BLaER1 (cell line): Measurements from ENCODE around the gene CITED2.

ENCODE experiments used
- H3K27ac ChIP-seq: shearing (Covaris generic); formaldehyde crosslinking; 2 replicates; pipeline ENCODE4 v1.8.1; 2022
- H3K27me3 ChIP-seq: shearing (Covaris generic); formaldehyde crosslinking; 2 replicates; pipeline ENCODE4 v1.8.1; 2022
- H3K36me3 ChIP-seq: shearing (Covaris generic); formaldehyde crosslinking; 2 replicates; pipeline ENCODE4 v1.8.1; 2022
- H3K4me1 ChIP-seq: shearing (Covaris generic); formaldehyde crosslinking; 2 replicates; pipeline ENCODE4 v1.8.1; 2022
- H3K4me2 ChIP-seq: shearing (Covaris generic); formaldehyde crosslinking; 2 replicates; pipeline ENCODE4 v1.8.1; 2022
- H3K4me3 ChIP-seq: shearing (Covaris generic); formaldehyde crosslinking; 2 replicates; pipeline ENCODE4 v1.8.1; 2022
- H3K9ac ChIP-seq: shearing (Covaris generic); formaldehyde crosslinking; 2 replicates; pipeline ENCODE4 v1.8.1; 2022
- H3K9me3 ChIP-seq: shearing (Covaris generic); formaldehyde crosslinking; 2 replicates; pipeline ENCODE4 v1.8.1; 2022
- H4K20me1 ChIP-seq: shearing (Covaris generic); formaldehyde crosslinking; 2 replicates; pipeline ENCODE4 v1.8.1; 2022
- Cebpa-rat ChIP-seq: shearing (Covaris generic); IDR thresholded peaks from 2 replicates; pipeline ENCODE4 v1.8.1; 2022

The CITED2 gene

GRCh38 chr6:139386404-139386803 is 12.0 kb upstream of the CITED2 start:
- H3K27me3 ChIP-seq: no peaks in the 10 kb centered on the region
- no peaks in the 10 kb centered on the region for H4K20me1 ChIP-seq
- no peak overlapping the region for H3K4me2 ChIP-seq
- no peak for TF ChIP-seq Cebpa-rat
- H3K9ac ChIP-seq: no peak overlapping the region
- no peaks in the 10 kb centered on the region for H3K4me1 ChIP-seq
- peaks cover 7% of the 10 kb centered on the region; the same call in 1 of the 2 replicates for H3K9me3 ChIP-seq
- no peak overlapping the region for H3K27ac ChIP-seq
- H3K4me3 ChIP-seq: no peak overlapping the region
- H3K36me3 ChIP-seq: no peaks in the 10 kb centered on the region

GRCh38 chr6:139381216-139381865 is 6.9 kb upstream of the CITED2 start:
- H3K9ac ChIP-seq: no peak overlapping the region
- no peaks in the 10 kb centered on the region for H3K27me3 ChIP-seq
- no peak for TF ChIP-seq Cebpa-rat
- H3K27ac ChIP-seq: no peak overlapping the region
- H3K4me2 ChIP-seq: no peak overlapping the region
- no peaks in the 10 kb centered on the region for H3K36me3 ChIP-seq
- peaks cover 7% of the 10 kb centered on the region; the same call in 1 of the 2 replicates for H3K9me3 ChIP-seq
- H3K4me1 ChIP-seq: peaks cover 12% of the 10 kb centered on the region
- no peaks in the 10 kb centered on the region for H4K20me1 ChIP-seq
- H3K4me3 ChIP-seq: no peak overlapping the region

- H3K4me1 ChIP-seq: peaks cover 14% of the 10 kb centered on the region
- H3K4me3 ChIP-seq: no peak overlapping the region
- H3K4me2 ChIP-seq: no peak overlapping the region
- H3K36me3 ChIP-seq: no peaks in the 10 kb centered on the region
- H4K20me1 ChIP-seq: no peaks in the 10 kb centered on the region
- H3K9me3 ChIP-seq: peaks cover 7% of the 10 kb centered on the region; the same call in 1 of the 2 replicates
- H3K27ac ChIP-seq: no peak overlapping the region
- no peak for TF ChIP-seq Cebpa-rat
- H3K27me3 ChIP-seq: no peaks in the 10 kb centered on the region
- H3K9ac ChIP-seq: no peak overlapping the region
Observed at GRCh38 chr6:139380611-139381010, 6.2 kb upstream of the CITED2 start.

GRCh38 chr6:139380168-139380567 is 5.7 kb upstream of the CITED2 start:
- Histone ChIP-seq H4K20me1 (no peaks in the 10 kb centered on the region), H3K27ac (no peak overlapping the region), H3K9ac (no peak overlapping the region), H3K9me3 (peaks cover 7% of the 10 kb centered on the region; the same call in 1 of the 2 replicates), H3K4me1 (peaks cover 14% of the 10 kb centered on the region), H3K4me3 (no peak overlapping the region), H3K27me3 (no peaks in the 10 kb centered on the region), H3K4me2 (no peak overlapping the region), H3K36me3 (no peaks in the 10 kb centered on the region)
- TF ChIP-seq Cebpa-rat: no peak

GRCh38 chr6:139378882-139379341 is 4.5 kb upstream of the CITED2 start:
- peaks cover 14% of the 10 kb centered on the region for H3K4me1 ChIP-seq
- no peaks in the 10 kb centered on the region for H3K27me3 ChIP-seq
- TF ChIP-seq Cebpa-rat: no peak
- no peaks in the 10 kb centered on the region for H3K36me3 ChIP-seq
- H3K27ac ChIP-seq: no peak overlapping the region
- no peak overlapping the region for H3K4me2 ChIP-seq
- H4K20me1 ChIP-seq: peaks cover 3% of the 10 kb centered on the region
- peaks cover 7% of the 10 kb centered on the region; the same call in 1 of the 2 replicates for H3K9me3 ChIP-seq
- H3K9ac ChIP-seq: no peak overlapping the region
- no peak overlapping the region for H3K4me3 ChIP-seq

- Histone ChIP-seq H3K4me3 (no peak overlapping the region), H3K36me3 (peaks cover 3% of the 10 kb centered on the region; the same call in 1 of the 2 replicates), H3K4me1 (peaks cover 14% of the 10 kb centered on the region), H3K4me2 (no peak overlapping the region), H3K9ac (no peak overlapping the region), H4K20me1 (peaks cover 10% of the 10 kb centered on the region), H3K27ac (no peak overlapping the region), H3K27me3 (no peaks in the 10 kb centered on the region), H3K9me3 (peaks cover 7% of the 10 kb centered on the region; the same call in 1 of the 2 replicates)
- no peak for TF ChIP-seq Cebpa-rat
Observed at GRCh38 chr6:139378226-139378625, 3.8 kb upstream of the CITED2 start.

- Histone ChIP-seq H3K9ac (peak overlapping the region; percentile 92; the same call in 1 of the 2 replicates), H3K36me3 (peaks cover 7% of the 10 kb centered on the region; the same call in 1 of the 2 replicates), H3K4me1 (peaks cover 19% of the 10 kb centered on the region), H3K27ac (peak overlapping the region; percentile 98), H3K4me3 (peak overlapping the region; percentile 82), H3K27me3 (no peaks in the 10 kb centered on the region), H3K9me3 (no peaks in the 10 kb centered on the region), H4K20me1 (peaks cover 24% of the 10 kb centered on the region), H3K4me2 (peak overlapping the region; percentile 88)
- no peak for TF ChIP-seq Cebpa-rat
Observed at GRCh38 chr6:139376604-139377218, 2.3 kb upstream of the CITED2 start.

- no peaks in the 10 kb centered on the region for H3K27me3 ChIP-seq
- peak overlapping the region; percentile 98 for H3K27ac ChIP-seq
- peak overlapping the region; percentile 92 for H3K9ac ChIP-seq
- H3K4me3 ChIP-seq: peak overlapping the region; percentile 82
- no peak for TF ChIP-seq Cebpa-rat
- peaks cover 31% of the 10 kb centered on the region for H4K20me1 ChIP-seq
- peak overlapping the region; percentile 88 for H3K4me2 ChIP-seq
- peaks cover 7% of the 10 kb centered on the region; the same call in 1 of the 2 replicates for H3K36me3 ChIP-seq
- peaks cover 27% of the 10 kb centered on the region for H3K4me1 ChIP-seq
- no peaks in the 10 kb centered on the region for H3K9me3 ChIP-seq
Observed at GRCh38 chr6:139376017-139376330, 1.5 kb upstream of the CITED2 start.

- H3K27me3 ChIP-seq: no peaks in the 10 kb centered on the region
- peak overlapping the region; percentile 88 for H3K4me2 ChIP-seq
- peaks cover 7% of the 10 kb centered on the region; the same call in 1 of the 2 replicates for H3K36me3 ChIP-seq
- H4K20me1 ChIP-seq: peaks cover 34% of the 10 kb centered on the region
- H3K9me3 ChIP-seq: no peaks in the 10 kb centered on the region
- no peak for TF ChIP-seq Cebpa-rat
- peaks cover 29% of the 10 kb centered on the region for H3K4me1 ChIP-seq
- H3K4me3 ChIP-seq: peak overlapping the region; percentile 82
- H3K9ac ChIP-seq: peak overlapping the region; percentile 92
- peak overlapping the region; percentile 98 for H3K27ac ChIP-seq
Observed at GRCh38 chr6:139375226-139376016, 973 bp upstream of the CITED2 start.
